ENCODE measurements around the gene CD38.

GRCh38 chr4:15769202-15769601 lies 8.9 kb upstream of the CD38 start:
- TF ChIP-seq CTCF (IDR thresholded peaks at IDR 0.05) (no peak), POLR2A (IDR thresholded peaks at IDR 0.05) (no peak), POLR2AphosphoS5 (IDR thresholded peaks at IDR 0.05) (no peak)
